ENCODE measurements around the gene TICAM1.
A peak's percentile ranks its signal among the peaks of the same experiment; 100 is the strongest.
"Not testable (repeated sequence)": the region's sequence is repeated elsewhere in the genome, so short reads cannot be mapped to it uniquely, and the experiment has no call there.

Gene TICAM1

GRCh38 chr19:4867534-4868285 lies 36.2 kb upstream of the TICAM1 start, which contains the start of gene PLIN3:
Gene PLIN3 (minus strand): TSS chr19:4867667. CDS start chr19:4861394, 6,273 bp downstream.
- no peaks in the 10 kb centered on the region for H3K27me3 ChIP-seq (ENCODE audit: control insufficient read depth, insufficient read depth, low read length)

GRCh38 chr19:4866595-4867424 lies 35.3 kb upstream of the TICAM1 start:
- Histone ChIP-seq H2AFZ (peak overlapping the region; percentile 95), H3K27ac (peak overlapping the region; percentile 49), H3K27me3 (ENCODE audit: control insufficient read depth, insufficient read depth, low read length) (no peaks in the 10 kb centered on the region), H3K4me2 (ENCODE audit: low read length) (peak overlapping the region; percentile 78), H3K4me1 (peaks cover 2% of the 10 kb centered on the region), H3K4me3 (ENCODE audit: low read depth, low read length) (peak overlapping the region; percentile 67), H3K79me2 (no peaks in the 10 kb centered on the region), H3K36me3 (ENCODE audit: control insufficient read depth, insufficient read depth, low read length) (no peaks in the 10 kb centered on the region), H3K9me3 (ENCODE audit: control insufficient read depth, low read length) (no peaks in the 10 kb centered on the region), H3K9ac (peak overlapping the region; percentile 34)
- no peak for TF ChIP-seq CTCF (IDR thresholded peaks at IDR 0.05)

More at GRCh38 chr19:4867534-4868285, 36.2 kb upstream of the TICAM1 start, which contains the start of gene PLIN3:
- Histone ChIP-seq H3K27ac (peak within 1 kb of the TSS; percentile 49), H3K79me2 (no peaks in the 10 kb centered on the region), H3K4me3 (ENCODE audit: low read depth, low read length) (peak within 1 kb of the TSS; percentile 67), H3K9me3 (ENCODE audit: control insufficient read depth, low read length) (no peaks in the 10 kb centered on the region), H2AFZ (peak within 1 kb of the TSS; percentile 95), H3K4me1 (peaks cover 2% of the 10 kb centered on the region), H3K36me3 (ENCODE audit: control insufficient read depth, insufficient read depth, low read length) (no peaks in the 10 kb centered on the region), H3K9ac (peak within 1 kb of the TSS; percentile 34), H3K4me2 (ENCODE audit: low read length) (peak within 1 kb of the TSS; percentile 78)
- no peak for TF ChIP-seq CTCF (IDR thresholded peaks at IDR 0.05)

GRCh38 chr19:4861147-4861546 lies 29.6 kb upstream of the TICAM1 start:
- no peak overlapping the region for H3K9ac ChIP-seq
- no peak overlapping the region for H3K27ac ChIP-seq
- no peak overlapping the region for H3K4me3 ChIP-seq (ENCODE audit: low read depth, low read length)
- no peaks in the 10 kb centered on the region for H3K79me2 ChIP-seq
- no peak overlapping the region for H3K4me2 ChIP-seq (ENCODE audit: low read length)
- no peaks in the 10 kb centered on the region for H3K9me3 ChIP-seq (ENCODE audit: control insufficient read depth, low read length)
- no peak overlapping the region for H2AFZ ChIP-seq
- no peaks in the 10 kb centered on the region for H3K36me3 ChIP-seq (ENCODE audit: control insufficient read depth, insufficient read depth, low read length)
- H3K27me3 ChIP-seq (ENCODE audit: control insufficient read depth, insufficient read depth, low read length) = no peaks in the 10 kb centered on the region
- no peaks in the 10 kb centered on the region for H3K4me1 ChIP-seq
- TF ChIP-seq CTCF (IDR thresholded peaks at IDR 0.05) = no peak

- Histone ChIP-seq H3K4me3 (ENCODE audit: low read depth, low read length) (no peak overlapping the region), H3K27me3 (ENCODE audit: control insufficient read depth, insufficient read depth, low read length) (no peaks in the 10 kb centered on the region), H3K9me3 (ENCODE audit: control insufficient read depth, low read length) (no peaks in the 10 kb centered on the region), H3K36me3 (ENCODE audit: control insufficient read depth, insufficient read depth, low read length) (no peaks in the 10 kb centered on the region), H3K4me1 (no peaks in the 10 kb centered on the region), H3K4me2 (ENCODE audit: low read length) (no peak overlapping the region), H3K79me2 (no peaks in the 10 kb centered on the region), H3K27ac (no peak overlapping the region), H2AFZ (no peak overlapping the region), H3K9ac (no peak overlapping the region)
- TF ChIP-seq CTCF (IDR thresholded peaks at IDR 0.05) = no peak
These were observed 28.2 kb upstream of the TICAM1 start for GRCh38 chr19:4859697-4860096.

GRCh38 chr19:4856468-4856867 lies 25.0 kb upstream of the TICAM1 start:
- not testable (repeated sequence) for H3K79me2 ChIP-seq; H3K9me3 ChIP-seq (ENCODE audit: control insufficient read depth, low read length); H3K27ac ChIP-seq; H3K9ac ChIP-seq; H3K27me3 ChIP-seq (ENCODE audit: control insufficient read depth, insufficient read depth, low read length); H3K36me3 ChIP-seq (ENCODE audit: control insufficient read depth, insufficient read depth, low read length); H3K4me3 ChIP-seq (ENCODE audit: low read depth, low read length); H3K4me1 ChIP-seq; H2AFZ ChIP-seq; H3K4me2 ChIP-seq (ENCODE audit: low read length)

GRCh38 chr19:4853506-4853905 lies 22.0 kb upstream of the TICAM1 start:
- not testable (repeated sequence) for H3K4me3 ChIP-seq (ENCODE audit: low read depth, low read length); H3K27me3 ChIP-seq (ENCODE audit: control insufficient read depth, insufficient read depth, low read length); H3K9ac ChIP-seq; H3K9me3 ChIP-seq (ENCODE audit: control insufficient read depth, low read length); H3K4me1 ChIP-seq; H3K36me3 ChIP-seq (ENCODE audit: control insufficient read depth, insufficient read depth, low read length); H3K4me2 ChIP-seq (ENCODE audit: low read length); H3K27ac ChIP-seq; H3K79me2 ChIP-seq; H2AFZ ChIP-seq
